SK-N-SH (cell line): ENCODE data around the gene DBNL. TPM values are rescaled to one million over a fixed set of nuclear protein-coding genes. Genes with fewer than 3 reads are reported as not detected.
A peak's percentile ranks its signal among the peaks of the same experiment; 100 is the strongest.
"Not testable (repeated sequence)": the region's sequence is repeated elsewhere in the genome, so short reads cannot be mapped to it uniquely, and the experiment has no call there.

Source experiments
- CTCF ChIA-PET: fragments of 300-600, 350-600 bp; formaldehyde crosslinking; extraction: SDS; loops from one replicate; lab custom pipeline; 2021; lab: Yijun Ruan, JAX
- POLR2A ChIA-PET: fragments of 350-600 bp; sonication (Branson Sonifier 250); formaldehyde crosslinking; extraction: SDS; loops from one replicate; lab custom pipeline; 2020; ENCODE audit warnings: antibody characterized with exemption, inconsistent platforms; lab: Yijun Ruan, JAX
- DNase-seq: peaks from one replicate; pipeline ENCODE4 v3.0.0; 2012
- H2AFZ ChIP-seq: fragments of 200-600 bp; sonication (generic); 2 replicates; pipeline ENCODE4 v1.8.1; 2016; ENCODE audit warnings: antibody characterized with exemption, mild to moderate bottlenecking, low read depth
- H3F3A ChIP-seq: fragments of 200-600 bp; sonication (generic); replicated peaks from 2 replicates; pipeline ENCODE3; 2016; ENCODE audit warnings: antibody characterized with exemption, mild to moderate bottlenecking; ENCODE audit not compliant: insufficient read depth
- H3K27ac ChIP-seq, 2 experiments: fragments of 200-500 bp in 1 of 2; fragments of 200-600 bp in 1 of 2; sonication (Bioruptor generic) in 1 of 2; sonication (generic), shearing (Covaris generic) in 1 of 2; 2 replicates each; pipeline versions ENCODE4 v1.5.1 to v1.6.1; 2014 to 2016; ENCODE audit warnings: low read depth in 2 of 2, inconsistent platforms in 1 of 2, low read length in 1 of 2, mild to moderate bottlenecking in 1 of 2, mixed read lengths in 1 of 2
- H3K27me3 ChIP-seq: fragments of 200-600 bp; sonication (generic), shearing (Covaris generic); 2 replicates; pipeline ENCODE4 v1.6.1; 2016; ENCODE audit warnings: mixed run types; ENCODE audit not compliant: insufficient read depth
- H3K36me3 ChIP-seq, 2 experiments: fragments of 200-500 bp in 1 of 2; fragments of 200-600 bp in 1 of 2; sonication (Bioruptor generic) in 1 of 2; sonication (generic) in 1 of 2; replicated peaks in 1 of 2; 2 replicates each; pipeline versions ENCODE3 to v1.5.1; 2014 to 2016; ENCODE audit warnings: low read length in 1 of 2, mild to moderate bottlenecking in 1 of 2; ENCODE audit not compliant: insufficient read depth in 2 of 2, control insufficient read depth in 1 of 2
- H3K4me1 ChIP-seq, 2 experiments: fragments of 200-500 bp in 1 of 2; fragments of 200-600 bp in 1 of 2; sonication (Bioruptor generic) in 1 of 2; sonication (generic), shearing (Covaris generic) in 1 of 2; 2 replicates each; pipeline versions ENCODE4 v1.5.1 to v1.6.1; 2014 to 2016; ENCODE audit warnings: low read depth in 1 of 2, low read length in 1 of 2, mixed run types in 1 of 2; ENCODE audit not compliant: insufficient read depth in 2 of 2, control insufficient read depth in 1 of 2
- H3K4me2 ChIP-seq: fragments of 200-600 bp; sonication (generic), shearing (Covaris generic); 2 replicates; pipeline ENCODE4 v1.6.1; 2017; ENCODE audit warnings: mixed run types
- H3K4me3 ChIP-seq, 2 experiments: fragments of 200-500 bp in 1 of 2; fragments of 200-600 bp in 1 of 2; sonication (Bioruptor generic) in 1 of 2; sonication (generic), shearing (Covaris generic) in 1 of 2; 2 replicates each; pipeline versions ENCODE4 v1.5.1 to v1.8.1; 2014 to 2016; ENCODE audit warnings: low read depth in 2 of 2, inconsistent platforms in 1 of 2, low read length in 1 of 2, mild to moderate bottlenecking in 1 of 2, mixed read lengths in 1 of 2, moderate library complexity in 1 of 2
- H3K79me2 ChIP-seq: fragments of 200-600 bp; sonication (generic); 2 replicates; pipeline ENCODE4 v1.8.1; 2017; ENCODE audit warnings: mild to moderate bottlenecking; ENCODE audit not compliant: insufficient read depth
- H3K9ac ChIP-seq: fragments of 200-600 bp; sonication (generic); 2 replicates; pipeline ENCODE4 v1.6.1; 2017; ENCODE audit warnings: mixed run types
- H3K9me2 ChIP-seq: fragments of 200-600 bp; sonication (generic); 2 replicates; pipeline ENCODE4 v1.6.1; 2017; ENCODE audit warnings: mixed run types
- H3K9me3 ChIP-seq: fragments of 200-600 bp; sonication (generic); 2 replicates; pipeline ENCODE4 v1.6.1; 2017; ENCODE audit warnings: mixed run types, mild to moderate bottlenecking, moderate library complexity
- H4K20me1 ChIP-seq: fragments of 200-600 bp; sonication (generic); 2 replicates; pipeline ENCODE4 v1.6.1; 2017; ENCODE audit warnings: mild to moderate bottlenecking, mixed run types; ENCODE audit not compliant: insufficient read depth
- MXI1 ChIP-seq: IDR thresholded peaks from 2 replicates; pipeline ENCODE4 v1.6.1; 2012; ENCODE audit warnings: mild to moderate bottlenecking, low read depth, low read length, improper control_type of control experiment
- PBX3 ChIP-seq: IDR thresholded peaks from 2 replicates; pipeline ENCODE4; 2012
- SIN3A ChIP-seq: IDR thresholded peaks from 2 replicates; pipeline ENCODE4 v1.6.1; 2012; ENCODE audit warnings: low read depth, mild to moderate bottlenecking, low read length, moderate library complexity, borderline replicate concordance
- TCF12 ChIP-seq: IDR thresholded peaks from 2 replicates; pipeline ENCODE4 v1.4.0; 2012
- WGBS: methylation state at CpG from one replicate; pipeline ENCODE4 v1.1.6; 2017; ENCODE audit warnings: low lambda C conversion rate; 5-methylcytosine and 5-hydroxymethylcytosine counted together
- polyA plus RNA-seq, 3 experiments: library from polyadenylated mRNA; depleted of rRNA; stranded (reverse); fragments of >200 nt; gene quantifications; 2 replicates each; pipeline ENCODE4 v1.2.3, GENCODE V29; 2012

DBNL gene
- polyA plus RNA-seq, 1 of the 3 experiments (the other 2 are of a cell fraction), result 244 TPM

DNA sequence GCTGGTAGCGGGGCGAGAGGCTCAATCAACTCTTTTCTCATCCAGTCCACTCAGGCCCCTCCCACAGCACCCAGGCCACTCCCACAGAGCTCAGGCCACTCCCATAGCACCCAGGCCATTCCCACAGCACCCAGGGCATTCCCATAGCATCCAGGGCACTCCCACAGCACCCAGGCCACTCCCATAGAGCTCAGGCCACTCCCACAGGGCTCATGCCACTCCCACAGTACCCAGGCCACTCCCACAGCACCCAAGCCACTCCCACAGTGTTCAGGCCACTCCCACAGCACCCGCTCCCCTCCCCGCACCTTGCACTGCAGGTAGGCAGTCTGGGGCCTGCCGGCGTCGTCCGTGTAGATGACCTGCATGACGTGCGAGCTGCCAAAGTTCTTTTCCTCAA lies 8.1 kb upstream of the DBNL start:
- DNase-seq, H3K9ac ChIP-seq, H3K27ac ChIP-seq, POLR2A ChIA-PET, H2AFZ ChIP-seq, CTCF ChIA-PET, H3K4me2 ChIP-seq, H3K79me2 ChIP-seq, H3K9me2 ChIP-seq, H3K4me3 ChIP-seq, H3K36me3 ChIP-seq, H4K20me1 ChIP-seq, H3K27me3 ChIP-seq, H3F3A ChIP-seq, H3K9me3 ChIP-seq, H3K4me1 ChIP-seq: not testable (repeated sequence)
- 66% methylated on average over 8 of the region's 10 CpGs for WGBS

DNA sequence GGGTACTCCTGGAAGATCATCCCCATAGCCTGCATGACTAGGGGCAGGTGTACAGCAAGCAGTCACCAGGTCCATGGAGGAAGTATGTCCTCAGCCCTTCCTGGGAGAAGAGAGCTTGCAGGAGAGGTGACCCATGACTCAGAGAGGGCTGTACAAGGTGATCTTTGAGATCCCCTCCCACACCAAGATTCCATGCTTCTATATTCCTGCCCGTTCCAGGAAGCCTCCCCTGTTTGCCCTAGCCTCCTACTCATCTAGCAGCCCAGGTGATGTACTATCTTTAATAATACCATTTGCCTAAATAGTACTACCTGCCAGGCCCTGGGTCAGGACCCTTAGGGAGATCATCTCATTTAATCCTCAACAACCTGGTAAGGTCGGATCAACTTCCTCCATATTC lies 6.6 kb upstream of the DBNL start:
- DNase-seq, H4K20me1 ChIP-seq, H3K4me2 ChIP-seq, H3K9me2 ChIP-seq, H3K27me3 ChIP-seq, H3K36me3 ChIP-seq, H3K4me3 ChIP-seq, H3K79me2 ChIP-seq, POLR2A ChIA-PET, H2AFZ ChIP-seq, H3K4me1 ChIP-seq, H3K9me3 ChIP-seq, H3F3A ChIP-seq, CTCF ChIA-PET, H3K27ac ChIP-seq, H3K9ac ChIP-seq: not testable (repeated sequence)
- 69% methylated on average over 2 of the region's 2 CpGs for WGBS

DNA sequence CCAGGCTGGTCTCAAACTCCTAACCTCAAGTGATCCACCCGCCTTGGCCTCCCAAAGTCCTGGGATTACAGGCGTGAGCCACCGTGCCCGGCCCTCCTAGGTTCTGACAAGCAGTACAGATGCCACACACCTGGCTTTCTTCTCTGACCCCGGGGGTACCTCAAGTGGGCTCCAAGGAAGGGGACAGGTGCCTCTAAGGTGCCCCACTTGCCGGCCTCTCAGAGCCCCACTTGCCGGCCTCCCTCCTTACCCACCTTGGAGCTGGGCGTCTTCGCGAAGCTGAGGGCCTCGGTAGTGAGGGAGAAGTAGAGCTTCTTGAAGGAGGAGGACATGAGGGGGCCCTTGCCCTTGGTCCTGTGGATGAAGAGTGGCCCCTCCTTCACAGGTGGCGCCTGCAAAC lies 5.9 kb upstream of the DBNL start:
- H3K9me2 ChIP-seq, H3K9ac ChIP-seq, H3K79me2 ChIP-seq, H3K27me3 ChIP-seq, H3K9me3 ChIP-seq, DNase-seq, H3F3A ChIP-seq, H3K4me3 ChIP-seq, H3K4me1 ChIP-seq, CTCF ChIA-PET, H4K20me1 ChIP-seq, H2AFZ ChIP-seq, H3K36me3 ChIP-seq, H3K27ac ChIP-seq, POLR2A ChIA-PET, H3K4me2 ChIP-seq: not testable (repeated sequence)
- WGBS, result 78% methylated on average over 5 of the region's 12 CpGs

- 20% methylated on average over 11 of the region's 26 CpGs for WGBS
- POLR2A ChIA-PET, CTCF ChIA-PET: not testable (repeated sequence)
Measured at GRCh38 chr7:44038961-44039558, 5.4 kb upstream of the DBNL start.

GRCh38 chr7:44039800-44040492 lies 4.6 kb upstream of the DBNL start:
- H2AFZ ChIP-seq, POLR2A ChIA-PET, H3K9me3 ChIP-seq, H3K4me2 ChIP-seq, H3K27ac ChIP-seq, H3K79me2 ChIP-seq, H3K4me3 ChIP-seq, H3F3A ChIP-seq, H3K4me1 ChIP-seq, H3K27me3 ChIP-seq, H3K9me2 ChIP-seq, H3K9ac ChIP-seq, CTCF ChIA-PET, DNase-seq, H4K20me1 ChIP-seq, H3K36me3 ChIP-seq: not testable (repeated sequence)
- 85% methylated on average over 4 of the region's 40 CpGs for WGBS

More at GRCh38 chr7:44038961-44039558, 5.4 kb upstream of the DBNL start:
- H3K27ac ChIP-seq, H3F3A ChIP-seq, H3K27me3 ChIP-seq, H3K79me2 ChIP-seq, H3K9ac ChIP-seq, H3K9me2 ChIP-seq, H3K36me3 ChIP-seq, H4K20me1 ChIP-seq, H3K9me3 ChIP-seq, H3K4me1 ChIP-seq, H2AFZ ChIP-seq: not testable (repeated sequence)
- H3K4me3 ChIP-seq, result peak overlapping the region in 1 of 2 experiments; percentile 25; a peak in 3 of 4 replicates
- peak overlapping the region; percentile 51; the same call in 1 of the 2 replicates for H3K4me2 ChIP-seq
- peak; percentile 56; the same call in 1 of the 2 replicates for TF ChIP-seq TCF12
- TF ChIP-seq MXI1, result peak; percentile 70; the same call in 1 of the 2 replicates
- peak; percentile 37 for TF ChIP-seq PBX3
- 0 out of 2 replicates have a peak, but pooled peaks have one; percentile 71 for TF ChIP-seq SIN3A
- DNase-seq, result peak; percentile 89
